GM18907 (cell line): ENCODE measurements around the gene ATP6V1C2.
"Not testable (repeated sequence)": the region's sequence is repeated elsewhere in the genome, so short reads cannot be mapped to it uniquely, and the experiment has no call there.

Source experiments
- ATAC-seq: cut with Tn5 transposase; IDR thresholded peaks from one replicate; pipeline ENCODE4 v1.9.1; 2021; ENCODE audit warnings: mild to moderate bottlenecking, moderate library complexity; ENCODE audit not compliant: unreplicated experiment

ATP6V1C2 gene

GRCh38 chr2:10765914-10766313 lies 44.5 kb downstream of the ATP6V1C2 start:
- ATAC-seq, result no peak

- no peak for ATAC-seq
Observed at GRCh38 chr2:10768063-10768507, 46.7 kb downstream of the ATP6V1C2 start.

GRCh38 chr2:10770956-10771750 lies 49.7 kb downstream of the ATP6V1C2 start:
- no peak for ATAC-seq

GRCh38 chr2:10771786-10772185 lies 50.4 kb downstream of the ATP6V1C2 start:
- ATAC-seq, result no peak

- ATAC-seq, result no peak
Observed at GRCh38 chr2:10772201-10772867, 50.9 kb downstream of the ATP6V1C2 start.

GRCh38 chr2:10772868-10773215 lies 51.4 kb downstream of the ATP6V1C2 start:
- ATAC-seq, result no peak

- ATAC-seq, result no peak
Observed at GRCh38 chr2:10773821-10774341, 52.5 kb downstream of the ATP6V1C2 start.

- no peak for ATAC-seq
Observed at GRCh38 chr2:10774394-10774793, 53.0 kb downstream of the ATP6V1C2 start.

- ATAC-seq, result no peak
Observed at GRCh38 chr2:10775021-10775780, 53.8 kb downstream of the ATP6V1C2 start.

GRCh38 chr2:10775831-10776230 lies 54.4 kb downstream of the ATP6V1C2 start:
- no peak for ATAC-seq

GRCh38 chr2:10776231-10776977 lies 55.0 kb downstream of the ATP6V1C2 start:
- ATAC-seq, result no peak

- no peak for ATAC-seq
Observed at GRCh38 chr2:10777111-10777841, 55.8 kb downstream of the ATP6V1C2 start.

- no peak for ATAC-seq
Observed at GRCh38 chr2:10777842-10778723, 56.7 kb downstream of the ATP6V1C2 start.

GRCh38 chr2:10778724-10779115 lies 57.3 kb downstream of the ATP6V1C2 start:
- no peak for ATAC-seq

GRCh38 chr2:10779776-10780490 lies 58.5 kb downstream of the ATP6V1C2 start:
- ATAC-seq, result no peak

- no peak for ATAC-seq
Observed at GRCh38 chr2:10780491-10780820, 59.0 kb downstream of the ATP6V1C2 start.

- ATAC-seq, result not testable (repeated sequence)
Observed at GRCh38 chr2:10780821-10781220, 59.4 kb downstream of the ATP6V1C2 start.

- no peak for ATAC-seq
Observed at GRCh38 chr2:10781746-10782145, 60.3 kb downstream of the ATP6V1C2 start.

GRCh38 chr2:10783421-10783820 lies 62.0 kb downstream of the ATP6V1C2 start:
- ATAC-seq, result no peak
